OCI-LY7 (cell line): ENCODE measurements around the gene PDGFB.

Experiments used
- EZH2phosphoT487 ChIP-seq: fragments of 200-600 bp; sonication (generic); IDR thresholded peaks from 2 replicates; pipeline ENCODE4 v1.6.1; 2018; ENCODE audit warnings: low read depth, borderline replicate concordance, mild to moderate bottlenecking, mixed run types, antibody characterized with exemption, low read length, moderate library complexity, mixed read lengths
- TF ChIP-seq, protein P1 (sequence below): fragments of 200-600 bp; sonication (generic); conservative IDR thresholded peaks from 2 replicates; pipeline ENCODE4 v1.5.1; 2014; ENCODE audit warnings: mild to moderate bottlenecking, antibody characterized with exemption, low read length, moderate library complexity, mixed read lengths

DNA sequence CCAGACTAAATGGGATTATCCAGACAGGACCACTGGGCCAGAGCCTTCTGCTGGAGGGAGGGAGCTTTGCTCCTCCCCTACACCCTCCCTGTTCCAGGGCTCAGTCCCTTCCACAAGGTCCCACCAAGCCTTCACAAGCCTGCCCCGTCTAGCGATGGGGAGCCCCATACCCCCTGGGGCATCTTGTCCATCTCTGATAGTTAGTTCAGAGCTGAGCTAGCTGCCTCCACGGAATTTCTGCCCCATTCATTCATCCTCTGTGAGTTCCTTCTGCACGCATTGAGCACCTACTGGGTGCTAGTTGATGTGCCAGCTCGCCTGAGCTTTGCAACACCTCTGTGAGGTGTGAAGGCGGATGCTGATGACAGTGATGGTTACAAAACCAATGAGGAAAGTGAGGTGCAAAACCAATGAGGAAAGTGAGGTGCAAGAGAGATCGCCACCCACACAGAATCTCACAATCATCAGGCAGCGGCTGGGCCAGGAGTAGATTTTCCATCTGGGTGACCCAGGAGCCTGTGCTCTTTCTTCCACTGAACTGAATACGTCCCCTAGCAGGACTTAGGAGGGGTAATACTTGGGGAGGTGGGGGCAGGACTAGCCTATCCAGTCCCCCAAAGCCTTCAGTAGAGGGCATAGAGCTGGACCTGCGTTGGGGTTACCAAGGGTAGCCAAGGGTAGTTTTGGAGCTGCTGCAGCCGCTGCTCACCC, 70.8 kb downstream of the PDGFB start:
- TF ChIP-seq, protein P1, sequence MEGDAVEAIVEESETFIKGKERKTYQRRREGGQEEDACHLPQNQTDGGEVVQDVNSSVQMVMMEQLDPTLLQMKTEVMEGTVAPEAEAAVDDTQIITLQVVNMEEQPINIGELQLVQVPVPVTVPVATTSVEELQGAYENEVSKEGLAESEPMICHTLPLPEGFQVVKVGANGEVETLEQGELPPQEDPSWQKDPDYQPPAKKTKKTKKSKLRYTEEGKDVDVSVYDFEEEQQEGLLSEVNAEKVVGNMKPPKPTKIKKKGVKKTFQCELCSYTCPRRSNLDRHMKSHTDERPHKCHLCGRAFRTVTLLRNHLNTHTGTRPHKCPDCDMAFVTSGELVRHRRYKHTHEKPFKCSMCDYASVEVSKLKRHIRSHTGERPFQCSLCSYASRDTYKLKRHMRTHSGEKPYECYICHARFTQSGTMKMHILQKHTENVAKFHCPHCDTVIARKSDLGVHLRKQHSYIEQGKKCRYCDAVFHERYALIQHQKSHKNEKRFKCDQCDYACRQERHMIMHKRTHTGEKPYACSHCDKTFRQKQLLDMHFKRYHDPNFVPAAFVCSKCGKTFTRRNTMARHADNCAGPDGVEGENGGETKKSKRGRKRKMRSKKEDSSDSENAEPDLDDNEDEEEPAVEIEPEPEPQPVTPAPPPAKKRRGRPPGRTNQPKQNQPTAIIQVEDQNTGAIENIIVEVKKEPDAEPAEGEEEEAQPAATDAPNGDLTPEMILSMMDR, result no peak
- no peak for TF ChIP-seq EZH2phosphoT487
